ENCODE measurements around the gene TRPC4AP. TPM values are rescaled to one million over a fixed set of nuclear protein-coding genes. Genes with fewer than 3 reads are reported as not detected.

The TRPC4AP gene
- total RNA-seq, 1 experiment from 2014 or later: 48.6 TPM

- no TSS peak for BruUV-seq (replicated peaks)
Measured at GRCh38 chr20:35121186-35121585, 28.6 kb upstream of the TRPC4AP start.

GRCh38 chr20:35120012-35120701 lies 27.6 kb upstream of the TRPC4AP start:
- ChIA-PET RAD21 (ENCODE audit: low non-redundant PET in 1 of 2, low total read pairs in 2 of 2, uncharacterized antibody in 2 of 2, unreplicated experiment in 2 of 2) (no interaction called here), POLR2A (no interaction called here), CTCF (no interaction called here)
- H3K4me2 ChIP-seq (ENCODE audit: low read length): no peak overlapping the region
- H3K4me1 ChIP-seq (ENCODE audit: control insufficient read depth in 1 of 2, insufficient read depth in 2 of 2, low read length in 2 of 2): no peaks in the 10 kb centered on the region
- H3K27ac ChIP-seq (ENCODE audit: low read depth, low read length): no peak overlapping the region
- no peak overlapping the region for H2AFZ ChIP-seq (ENCODE audit: low read depth, low read length, poor library complexity, severe bottlenecking)
- ATAC-seq: no peak
- intact Hi-C loops (cut with micrococcal nuclease): no loop called here
- no peak overlapping the region for H3K4me3 ChIP-seq (replicated peaks in 1 of 2; ENCODE audit: low read depth in 1 of 2, low read length in 2 of 2)
- DNase-seq (ENCODE audit: low read depth, low spot score): no peak
- H3K36me3 ChIP-seq (ENCODE audit: control insufficient read depth in 1 of 2, insufficient read depth in 2 of 2, low read length in 2 of 2): peaks cover 13 to 17% of the 10 kb centered on the region in 2 experiments; a peak in 3 of 4 replicates
- H3K79me2 ChIP-seq (ENCODE audit: insufficient read depth, low read length): no peaks in the 10 kb centered on the region
- H3K9ac ChIP-seq (ENCODE audit: low read length): no peak overlapping the region
- no peaks in the 10 kb centered on the region for H3K9me2 ChIP-seq (ENCODE audit: insufficient read depth)
- no peaks in the 10 kb centered on the region for H4K20me1 ChIP-seq (ENCODE audit: insufficient read depth)
- H3K27me3 ChIP-seq (ENCODE audit: insufficient read depth, low read length): no peaks in the 10 kb centered on the region
- no peak for TF ChIP-seq SRF (IDR thresholded peaks at IDR 0.05; ENCODE audit: low read depth)
- TF ChIP-seq CTCF (IDR thresholded peaks at IDR 0.05 in 2 of 3, conservative IDR thresholded peaks at IDR 0.05 in 1 of 3; ENCODE audit: borderline replicate concordance in 1 of 3, insufficient read depth in 1 of 3, low read depth in 2 of 3, low read length in 2 of 3): no peak
- TF ChIP-seq ZNF274 (IDR thresholded peaks at IDR 0.05; ENCODE audit: low read depth, low read length): no peak
- H3K9me3 ChIP-seq (ENCODE audit: control insufficient read depth in 1 of 2, insufficient read depth in 1 of 2, low read depth in 1 of 2, low read length in 2 of 2): no peaks in the 10 kb centered on the region
- no TSS peak for BruUV-seq (replicated peaks)

More at GRCh38 chr20:35121186-35121585, 28.6 kb upstream of the TRPC4AP start:
- Histone ChIP-seq H3K4me1 (ENCODE audit: control insufficient read depth in 1 of 2, insufficient read depth in 2 of 2, low read length in 2 of 2) (no peaks in the 10 kb centered on the region), H3K4me3 (replicated peaks in 1 of 2; ENCODE audit: low read depth in 1 of 2, low read length in 2 of 2) (no peak overlapping the region), H3K27ac (ENCODE audit: low read depth, low read length) (no peak overlapping the region), H3K27me3 (ENCODE audit: insufficient read depth, low read length) (no peaks in the 10 kb centered on the region), H2AFZ (ENCODE audit: low read depth, low read length, poor library complexity, severe bottlenecking) (no peak overlapping the region), H4K20me1 (ENCODE audit: insufficient read depth) (no peaks in the 10 kb centered on the region), H3K9ac (ENCODE audit: low read length) (no peak overlapping the region), H3K9me3 (ENCODE audit: control insufficient read depth in 1 of 2, insufficient read depth in 1 of 2, low read depth in 1 of 2, low read length in 2 of 2) (no peaks in the 10 kb centered on the region), H3K79me2 (ENCODE audit: insufficient read depth, low read length) (no peaks in the 10 kb centered on the region), H3K4me2 (ENCODE audit: low read length) (no peak overlapping the region), H3K9me2 (ENCODE audit: insufficient read depth) (no peaks in the 10 kb centered on the region), H3K36me3 (ENCODE audit: control insufficient read depth in 1 of 2, insufficient read depth in 2 of 2, low read length in 2 of 2) (peaks cover 13 to 17% of the 10 kb centered on the region in 2 experiments; a peak in 3 of 4 replicates)
- TF ChIP-seq CTCF (IDR thresholded peaks at IDR 0.05 in 2 of 3, conservative IDR thresholded peaks at IDR 0.05 in 1 of 3; ENCODE audit: borderline replicate concordance in 1 of 3, insufficient read depth in 1 of 3, low read depth in 2 of 3, low read length in 2 of 3): no peak
- TF ChIP-seq YY1 (IDR thresholded peaks at IDR 0.05; ENCODE audit: extremely low read depth, insufficient replicate concordance, low read depth, low read length): no peak
- TF ChIP-seq SP1 (IDR thresholded peaks at IDR 0.05; ENCODE audit: low read depth): no peak
- ChIA-PET RAD21 (ENCODE audit: low non-redundant PET in 1 of 2, low total read pairs in 2 of 2, uncharacterized antibody in 2 of 2, unreplicated experiment in 2 of 2) (no interaction called here), CTCF (no interaction called here), POLR2A (no interaction called here)
- ATAC-seq (no peak), DNase-seq (ENCODE audit: low read depth, low spot score) (no peak)
- intact Hi-C loops (cut with micrococcal nuclease): no loop called here
